Left ventricle myocardium inferior (tissue), 1 donor: ENCODE results near the gene AXIN1. TPM values are rescaled to one million over a fixed set of nuclear protein-coding genes. Genes with fewer than 3 reads are reported as not detected.
"Not testable (repeated sequence)": the region's sequence is repeated elsewhere in the genome, so short reads cannot be mapped to it uniquely, and the experiment has no call there.

Source experiments
- DNase-seq: peaks from one replicate; pipeline ENCODE4 v3.0.0-alpha.2; 2020
- H3K27ac ChIP-seq: fragments of 200-600 bp; replicated peaks from 2 replicates; pipeline ENCODE4 v1.8.0; 2021
- H3K27me3 ChIP-seq: fragments of 200-600 bp; 2 replicates; pipeline ENCODE4 v1.8.0; 2021; ENCODE audit warnings: low read depth
- H3K36me3 ChIP-seq: fragments of 200-600 bp; 2 replicates; pipeline ENCODE4 v1.8.0; 2021
- H3K4me1 ChIP-seq: fragments of 200-600 bp; 2 replicates; pipeline ENCODE4 v1.8.0; 2021
- H3K4me3 ChIP-seq: fragments of 200-600 bp; 2 replicates; pipeline ENCODE4 v1.8.0; 2021; ENCODE audit warnings: mild to moderate bottlenecking, moderate library complexity
- H3K9me3 ChIP-seq: fragments of 200-600 bp; replicated peaks from 2 replicates; pipeline ENCODE4 v1.8.0; 2021
- CTCF ChIP-seq: fragments of 200-600 bp; IDR thresholded peaks from 2 replicates; pipeline ENCODE4 v1.8.0; 2021; ENCODE audit warnings: antibody characterized with exemption, mild to moderate bottlenecking, borderline replicate concordance
- intact Hi-C: fragments of 100-400 bp; cut with micrococcal nuclease; formaldehyde crosslinking; loops from one replicate; pipeline ENCODE4 v1.11.0; 2022
- total RNA-seq: library from RNA; stranded (reverse); fragmentation: NEBNext Ultra II Directional; extraction: Animal tissue kit (Norgen Biotek cat#: 25700); gene quantifications from one replicate; pipeline ENCODE4 v1.2.1, GENCODE V29; 2021
- donor health status: DM: no; HTN: yes; CAD: no; lungs with severe emphysema.

The AXIN1 gene
- total RNA-seq, 1 donor from 2014 or later, result 12.2 TPM

GRCh38 chr16:392450-393030 is 40.0 kb upstream of the AXIN1 start:
- no peak overlapping the region for H3K27ac ChIP-seq
- TF ChIP-seq CTCF, result no peak
- H3K27me3 ChIP-seq, result no peaks in the 10 kb centered on the region
- H3K4me1 ChIP-seq, result peaks cover 27% of the 10 kb centered on the region
- intact Hi-C loops, result no loop called here
- H3K9me3 ChIP-seq, result no peaks in the 10 kb centered on the region
- no peak for DNase-seq
- H3K4me3 ChIP-seq, result no peak overlapping the region
- H3K36me3 ChIP-seq, result no peaks in the 10 kb centered on the region

GRCh38 chr16:391885-392335 is 39.4 kb upstream of the AXIN1 start:
- DNase-seq, result no peak
- TF ChIP-seq CTCF, result peak; percentile 64
- Histone ChIP-seq H3K27me3 (no peaks in the 10 kb centered on the region), H3K4me3 (no peak overlapping the region), H3K36me3 (no peaks in the 10 kb centered on the region), H3K27ac (no peak overlapping the region), H3K9me3 (no peaks in the 10 kb centered on the region), H3K4me1 (peaks cover 28% of the 10 kb centered on the region)
- intact Hi-C loops, result no loop called here

GRCh38 chr16:389352-389751 is 36.8 kb upstream of the AXIN1 start:
- DNase-seq, result no peak
- Histone ChIP-seq H3K4me1 (peaks cover 35% of the 10 kb centered on the region), H3K9me3 (no peaks in the 10 kb centered on the region), H3K27me3 (no peaks in the 10 kb centered on the region), H3K4me3 (no peak overlapping the region), H3K27ac (peak overlapping the region; percentile 80), H3K36me3 (no peaks in the 10 kb centered on the region)
- TF ChIP-seq CTCF, result no peak
- intact Hi-C loops, result no loop called here

- Histone ChIP-seq H3K4me1 (peaks cover 48% of the 10 kb centered on the region), H3K27ac (peak overlapping the region; percentile 80), H3K4me3 (peak overlapping the region; percentile 39)
- H3K27me3 ChIP-seq, H3K9me3 ChIP-seq, H3K36me3 ChIP-seq, intact Hi-C loops: not testable (repeated sequence)
- peak; percentile 54 for DNase-seq
- peak; percentile 18 for TF ChIP-seq CTCF
These were observed 35.5 kb upstream of the AXIN1 start for GRCh38 chr16:387761-388666.

GRCh38 chr16:386641-387156 is 34.2 kb upstream of the AXIN1 start:
- H3K4me1 ChIP-seq, result peaks cover 58% of the 10 kb centered on the region
- no peak overlapping the region for H3K4me3 ChIP-seq
- H3K9me3 ChIP-seq, result no peaks in the 10 kb centered on the region
- peak overlapping the region; percentile 80 for H3K27ac ChIP-seq
- intact Hi-C loops, result no loop called here
- no peaks in the 10 kb centered on the region for H3K36me3 ChIP-seq
- TF ChIP-seq CTCF, result no peak
- DNase-seq, result no peak
- no peaks in the 10 kb centered on the region for H3K27me3 ChIP-seq
